ENCODE data around the gene PTPRM. TPM values are rescaled to one million over a fixed set of nuclear protein-coding genes. Genes with fewer than 3 reads are reported as not detected.

Gene PTPRM
- polyA plus RNA-seq, 1 donor (not counting 4 experiments of a cell fraction or from before 2014, with no cell fraction given), result 54.5 TPM

DNA sequence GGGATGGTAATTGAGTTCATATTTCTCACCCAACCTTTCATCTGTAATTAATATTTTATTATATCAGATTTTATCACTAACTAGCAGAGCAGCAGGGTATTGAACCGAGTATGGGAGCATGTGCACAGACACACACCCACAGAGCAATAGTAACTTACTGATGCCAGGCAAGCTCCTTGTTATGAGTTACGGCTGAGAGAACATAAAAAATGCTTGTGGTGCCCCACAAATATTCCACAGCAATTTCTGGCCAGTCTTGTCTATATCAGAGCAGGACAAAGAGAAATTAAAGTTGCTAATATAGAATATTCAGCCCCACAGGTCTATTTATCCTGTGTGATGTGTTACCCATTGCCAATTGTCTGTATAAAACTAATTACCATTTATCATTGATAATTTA lies 540.3 kb downstream of the PTPRM start:
- peak; percentile 43 for FAIRE-seq
- Histone ChIP-seq H3K4me1 (ENCODE audit: control insufficient read depth, extremely low read depth, insufficient read depth, low read length) (peaks cover 13% of the 10 kb centered on the region), H3K9me3 (ENCODE audit: control insufficient read depth, low read depth, low read length) (no peaks in the 10 kb centered on the region), H2AFZ (ENCODE audit: control insufficient read depth, low read length) (no peak overlapping the region), H4K20me1 (ENCODE audit: control insufficient read depth, extremely low read depth, insufficient read depth, low read length) (no peaks in the 10 kb centered on the region), H3K4me3 (ENCODE audit: control insufficient read depth in 2 of 3, extremely low read depth in 1 of 3, insufficient read depth in 2 of 3, low read depth in 1 of 3, low read length in 3 of 3) (no peak overlapping the region), H3K79me2 (ENCODE audit: control insufficient read depth, insufficient read depth, low read length) (no peaks in the 10 kb centered on the region), H3K4me2 (ENCODE audit: control insufficient read depth, extremely low read depth, insufficient read depth, low read depth, low read length) (no peak overlapping the region), H3K27ac (ENCODE audit: control insufficient read depth, insufficient read depth, low read length) (no peak overlapping the region), H3K9ac (ENCODE audit: control insufficient read depth, extremely low read depth, insufficient read depth, low read length) (no peak overlapping the region), H3K27me3 (ENCODE audit: control insufficient read depth, extremely low read depth, insufficient read depth, low read length) (no peaks in the 10 kb centered on the region), H3K36me3 (ENCODE audit: control insufficient read depth in 2 of 2, extremely low read depth in 1 of 2, insufficient read depth in 2 of 2, low read length in 2 of 2) (no peaks in the 10 kb centered on the region), H3K9me1 (ENCODE audit: control insufficient read depth, extremely low read depth, insufficient read depth, low read length) (no peaks in the 10 kb centered on the region)
- dilution Hi-C loops (cut with MboI; ENCODE audit: extremely low pct_ligation_motif_present, low sequenced_read_pairs), result no loop called here
- DNase-seq (ENCODE audit: low read depth, low spot score), result no peak
- TF ChIP-seq, protein P1, sequence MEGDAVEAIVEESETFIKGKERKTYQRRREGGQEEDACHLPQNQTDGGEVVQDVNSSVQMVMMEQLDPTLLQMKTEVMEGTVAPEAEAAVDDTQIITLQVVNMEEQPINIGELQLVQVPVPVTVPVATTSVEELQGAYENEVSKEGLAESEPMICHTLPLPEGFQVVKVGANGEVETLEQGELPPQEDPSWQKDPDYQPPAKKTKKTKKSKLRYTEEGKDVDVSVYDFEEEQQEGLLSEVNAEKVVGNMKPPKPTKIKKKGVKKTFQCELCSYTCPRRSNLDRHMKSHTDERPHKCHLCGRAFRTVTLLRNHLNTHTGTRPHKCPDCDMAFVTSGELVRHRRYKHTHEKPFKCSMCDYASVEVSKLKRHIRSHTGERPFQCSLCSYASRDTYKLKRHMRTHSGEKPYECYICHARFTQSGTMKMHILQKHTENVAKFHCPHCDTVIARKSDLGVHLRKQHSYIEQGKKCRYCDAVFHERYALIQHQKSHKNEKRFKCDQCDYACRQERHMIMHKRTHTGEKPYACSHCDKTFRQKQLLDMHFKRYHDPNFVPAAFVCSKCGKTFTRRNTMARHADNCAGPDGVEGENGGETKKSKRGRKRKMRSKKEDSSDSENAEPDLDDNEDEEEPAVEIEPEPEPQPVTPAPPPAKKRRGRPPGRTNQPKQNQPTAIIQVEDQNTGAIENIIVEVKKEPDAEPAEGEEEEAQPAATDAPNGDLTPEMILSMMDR (optimal IDR thresholded peaks at IDR 0.05 in 1 of 3, IDR thresholded peaks at IDR 0.05 in 1 of 3, conservative IDR thresholded peaks at IDR 0.05 in 1 of 3; ENCODE audit: extremely low read depth in 1 of 3, insufficient read depth in 2 of 3, low read length in 3 of 3), result no peak
- TF ChIP-seq EZH2 (IDR thresholded peaks at IDR 0.05; ENCODE audit: low read length), result no peak

DNA sequence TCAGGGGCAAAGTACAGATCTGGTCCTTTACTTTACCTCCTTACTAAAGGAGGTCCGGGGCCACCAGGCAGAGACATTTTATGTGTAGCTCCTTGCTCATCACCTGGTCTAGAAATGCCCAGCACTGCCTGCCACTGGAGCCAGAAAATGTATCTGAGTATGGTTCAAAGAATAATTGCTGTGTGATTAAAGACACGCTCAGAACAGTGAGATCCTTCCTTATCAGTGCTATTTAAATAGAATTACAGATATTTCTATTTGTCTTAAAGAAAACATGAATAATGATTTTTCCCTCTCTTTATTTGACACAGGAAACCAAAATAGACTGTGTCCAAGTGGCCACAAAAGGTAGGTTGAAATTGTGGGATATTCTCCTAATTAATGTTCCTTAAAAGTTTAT lies 547.4 kb downstream of the PTPRM start:
- dilution Hi-C loops (cut with MboI; ENCODE audit: extremely low pct_ligation_motif_present, low sequenced_read_pairs), result no loop called here
- Histone ChIP-seq H3K4me1 (ENCODE audit: control insufficient read depth, extremely low read depth, insufficient read depth, low read length) (peaks cover 16% of the 10 kb centered on the region), H3K9ac (ENCODE audit: control insufficient read depth, extremely low read depth, insufficient read depth, low read length) (no peak overlapping the region), H3K9me1 (ENCODE audit: control insufficient read depth, extremely low read depth, insufficient read depth, low read length) (no peaks in the 10 kb centered on the region), H4K20me1 (ENCODE audit: control insufficient read depth, extremely low read depth, insufficient read depth, low read length) (no peaks in the 10 kb centered on the region), H3K27me3 (ENCODE audit: control insufficient read depth, extremely low read depth, insufficient read depth, low read length) (no peaks in the 10 kb centered on the region), H2AFZ (ENCODE audit: control insufficient read depth, low read length) (no peak overlapping the region), H3K4me2 (ENCODE audit: control insufficient read depth, extremely low read depth, insufficient read depth, low read depth, low read length) (no peak overlapping the region), H3K4me3 (ENCODE audit: control insufficient read depth in 2 of 3, extremely low read depth in 1 of 3, insufficient read depth in 2 of 3, low read depth in 1 of 3, low read length in 3 of 3) (no peak overlapping the region), H3K9me3 (ENCODE audit: control insufficient read depth, low read depth, low read length) (no peaks in the 10 kb centered on the region), H3K27ac (ENCODE audit: control insufficient read depth, insufficient read depth, low read length) (no peak overlapping the region), H3K79me2 (ENCODE audit: control insufficient read depth, insufficient read depth, low read length) (no peaks in the 10 kb centered on the region), H3K36me3 (ENCODE audit: control insufficient read depth in 2 of 2, extremely low read depth in 1 of 2, insufficient read depth in 2 of 2, low read length in 2 of 2) (no peaks in the 10 kb centered on the region)
- TF ChIP-seq EZH2 (IDR thresholded peaks at IDR 0.05; ENCODE audit: low read length), result no peak
- TF ChIP-seq, protein P1 (optimal IDR thresholded peaks at IDR 0.05 in 1 of 3, IDR thresholded peaks at IDR 0.05 in 1 of 3, conservative IDR thresholded peaks at IDR 0.05 in 1 of 3; ENCODE audit: extremely low read depth in 1 of 3, insufficient read depth in 2 of 3, low read length in 3 of 3), result no peak
- FAIRE-seq, result no peak
- DNase-seq (ENCODE audit: low read depth, low spot score), result no peak
